Muscle of arm (tissue), 12 donors: ENCODE data around the gene FABP6. TPM values are rescaled to one million over a fixed set of nuclear protein-coding genes. Genes with fewer than 3 reads are reported as not detected.

Experiments used
- polyA plus RNA-seq, 12 donors: library from polyadenylated mRNA; unstranded; fragments of 120-200 nt; gene quantifications; one replicate each; pipeline ENCODE4 v1.2.1, GENCODE V29; 2013; ENCODE audit not compliant: insufficient read length in 12 of 12

FABP6 gene
- polyA plus RNA-seq, 12 donors, result 0.18 to 0.30 TPM; not detected in 10

Other genes starting within 250 kb of the FABP6 start
- gene TTC1, start 220.4 kb upstream of the FABP6 start, polyA plus RNA-seq, result 10 to 100 TPM in 11 of 12 donors, not detected in 1; 45.6 to 55.1 (median 50.6) TPM
- gene PWWP2A, start 110.1 kb upstream of the FABP6 start, polyA plus RNA-seq, result 10 to 100 TPM in 11 of 12 donors, not detected in 1; 14.7 to 31.0 (median 16.3) TPM
- 10 to 100 TPM in 1 of 12 donors, 1 to 10 TPM in 10, not detected in 1; 4.3 to 10.4 (median 5.9) TPM for gene CCNJL, start 83.1 kb downstream of the FABP6 start, polyA plus RNA-seq
- gene C1QTNF2, start 141.1 kb downstream of the FABP6 start, polyA plus RNA-seq, result 10 to 100 TPM in 10 of 12 donors, 1 to 10 TPM in 1, not detected in 1; 8.7 to 34.0 (median 22.4) TPM
- 10 to 100 TPM in 8 of 12 donors, 1 to 10 TPM in 3, not detected in 1; 6.1 to 16.3 (median 10.8) TPM for gene FAM200C, start 170.5 kb downstream of the FABP6 start, polyA plus RNA-seq
- gene SLU7, start 189.6 kb downstream of the FABP6 start, polyA plus RNA-seq, result 10 to 100 TPM in 11 of 12 donors, not detected in 1; 33.5 to 54.1 (median 41.9) TPM
- 10 to 100 TPM in 11 of 12 donors, not detected in 1; 17.0 to 55.8 (median 37.8) TPM for gene PTTG1, start 192.3 kb downstream of the FABP6 start, polyA plus RNA-seq